Skeletal muscle cell (primary cell): Measurements from ENCODE around the gene HSBP1L1.

Experiments used
- DNase-seq: peaks from one replicate; pipeline ENCODE4 v3.0.0-alpha.2; 2010; ENCODE audit warnings: low read depth
- H3K4me3 ChIP-seq: 2 replicates; pipeline ENCODE4 v1.5.1; 2011; ENCODE audit warnings: low read depth, mild to moderate bottlenecking, control low read depth, low read length, moderate library complexity

The HSBP1L1 gene

GRCh38 chr18:79964330-79965118 is at the start of gene HSBP1L1:
Gene HSBP1L1, plus strand, starts transcription at chr18:79964643. Its CDS starts 93 bp downstream, at chr18:79964736.
- H3K4me3 ChIP-seq = peak within 1 kb of the TSS; percentile 57
- no peak for DNase-seq

GRCh38 chr18:79915161-79916127 is 49.0 kb upstream of the HSBP1L1 start:
- no peak overlapping the region for H3K4me3 ChIP-seq
- no peak for DNase-seq

GRCh38 chr18:79916128-79916494 is 48.3 kb upstream of the HSBP1L1 start:
- no peak for DNase-seq
- H3K4me3 ChIP-seq = no peak overlapping the region

DNA sequence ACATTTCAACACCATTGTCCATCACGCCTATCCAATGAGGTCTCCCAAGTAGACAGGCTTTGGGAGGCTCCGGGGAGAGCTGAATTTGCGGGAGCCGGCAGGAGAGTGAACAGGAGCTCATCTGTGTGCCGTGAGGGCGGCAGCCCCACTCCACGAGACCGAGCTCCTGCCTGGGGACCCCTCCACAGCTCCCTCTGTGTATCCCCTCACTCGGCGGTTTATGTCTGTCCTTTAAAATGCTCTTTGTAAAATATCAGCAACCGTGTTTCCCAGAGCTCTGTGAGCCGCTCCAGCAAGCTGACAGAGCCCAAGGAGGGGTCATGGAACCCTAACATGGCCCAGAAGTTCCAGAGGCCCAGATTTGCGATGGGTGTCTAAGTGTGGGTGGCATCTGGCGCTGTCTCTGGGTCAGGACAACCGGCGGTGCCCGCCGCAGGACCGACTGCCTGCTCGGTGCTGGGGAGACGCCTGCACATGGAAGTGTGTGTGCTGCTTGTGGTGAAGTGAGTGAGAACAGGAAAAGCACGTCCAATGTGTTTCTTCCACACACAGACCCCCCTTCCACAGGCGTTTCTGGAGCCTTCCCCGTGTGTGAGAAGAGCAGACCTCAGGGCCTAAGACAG is 47.8 kb upstream of the HSBP1L1 start:
- no peak overlapping the region for H3K4me3 ChIP-seq
- DNase-seq = no peak

- no peak overlapping the region for H3K4me3 ChIP-seq
- no peak for DNase-seq
Observed at GRCh38 chr18:79917169-79917852, 47.1 kb upstream of the HSBP1L1 start.

DNA sequence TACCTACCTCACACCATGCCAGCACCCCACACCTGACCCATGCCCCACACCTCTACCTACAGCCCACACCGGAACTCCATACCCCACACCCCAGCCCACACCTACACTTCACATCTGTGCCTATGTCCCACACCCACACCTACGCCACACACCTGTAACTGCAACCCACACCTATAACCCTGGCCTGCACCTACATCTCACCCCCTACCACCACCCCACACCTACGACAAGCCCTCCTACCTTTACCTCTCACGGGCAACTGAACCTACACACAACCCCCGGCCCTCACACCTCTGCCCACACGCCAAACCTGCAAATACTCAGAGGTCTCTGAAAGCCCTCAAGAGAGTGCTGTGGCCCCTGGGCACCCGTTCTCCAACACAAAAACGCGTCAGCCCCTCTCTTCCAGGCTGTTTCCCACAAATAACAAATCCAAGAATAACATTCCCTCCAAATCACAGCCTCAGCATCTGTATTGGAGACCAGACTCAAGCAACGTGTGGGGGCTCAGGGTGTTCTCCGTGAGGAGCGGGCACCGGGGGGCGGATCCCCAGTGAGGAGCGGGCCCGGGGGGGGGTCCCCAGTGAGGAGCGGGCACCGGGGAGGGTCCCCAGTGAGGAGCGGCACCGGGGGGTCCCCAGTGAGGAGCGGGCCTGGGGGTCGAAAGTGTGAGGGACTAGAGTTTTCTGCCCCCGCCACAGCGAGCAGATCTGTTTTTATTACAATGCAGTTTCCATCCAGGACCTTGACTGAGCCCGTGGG is 46.4 kb upstream of the HSBP1L1 start:
- no peak for DNase-seq
- no peak overlapping the region for H3K4me3 ChIP-seq

GRCh38 chr18:79918615-79919011 is 45.8 kb upstream of the HSBP1L1 start:
- no peak for DNase-seq
- no peak overlapping the region for H3K4me3 ChIP-seq

DNA sequence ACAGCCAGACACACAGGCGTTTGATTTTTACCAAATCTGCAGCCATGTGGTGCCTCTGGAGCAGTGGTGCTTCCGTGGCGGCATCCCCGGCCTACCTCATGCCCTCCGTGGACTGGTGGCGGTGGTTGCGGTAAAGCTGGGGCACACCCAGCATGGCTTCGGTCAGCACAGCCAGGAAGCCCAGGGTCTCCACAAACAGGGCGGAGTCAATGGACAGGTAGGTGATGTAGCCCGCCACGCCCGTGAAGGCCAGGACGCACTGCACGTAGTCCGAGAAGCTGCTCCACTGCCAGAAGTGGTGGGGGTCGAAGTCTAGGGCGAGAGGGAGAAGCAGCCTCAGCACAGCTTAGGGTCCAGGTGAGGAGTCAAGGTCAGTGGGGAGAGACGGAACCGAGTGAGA is 45.4 kb upstream of the HSBP1L1 start:
- H3K4me3 ChIP-seq = no peak overlapping the region
- no peak for DNase-seq

DNA sequence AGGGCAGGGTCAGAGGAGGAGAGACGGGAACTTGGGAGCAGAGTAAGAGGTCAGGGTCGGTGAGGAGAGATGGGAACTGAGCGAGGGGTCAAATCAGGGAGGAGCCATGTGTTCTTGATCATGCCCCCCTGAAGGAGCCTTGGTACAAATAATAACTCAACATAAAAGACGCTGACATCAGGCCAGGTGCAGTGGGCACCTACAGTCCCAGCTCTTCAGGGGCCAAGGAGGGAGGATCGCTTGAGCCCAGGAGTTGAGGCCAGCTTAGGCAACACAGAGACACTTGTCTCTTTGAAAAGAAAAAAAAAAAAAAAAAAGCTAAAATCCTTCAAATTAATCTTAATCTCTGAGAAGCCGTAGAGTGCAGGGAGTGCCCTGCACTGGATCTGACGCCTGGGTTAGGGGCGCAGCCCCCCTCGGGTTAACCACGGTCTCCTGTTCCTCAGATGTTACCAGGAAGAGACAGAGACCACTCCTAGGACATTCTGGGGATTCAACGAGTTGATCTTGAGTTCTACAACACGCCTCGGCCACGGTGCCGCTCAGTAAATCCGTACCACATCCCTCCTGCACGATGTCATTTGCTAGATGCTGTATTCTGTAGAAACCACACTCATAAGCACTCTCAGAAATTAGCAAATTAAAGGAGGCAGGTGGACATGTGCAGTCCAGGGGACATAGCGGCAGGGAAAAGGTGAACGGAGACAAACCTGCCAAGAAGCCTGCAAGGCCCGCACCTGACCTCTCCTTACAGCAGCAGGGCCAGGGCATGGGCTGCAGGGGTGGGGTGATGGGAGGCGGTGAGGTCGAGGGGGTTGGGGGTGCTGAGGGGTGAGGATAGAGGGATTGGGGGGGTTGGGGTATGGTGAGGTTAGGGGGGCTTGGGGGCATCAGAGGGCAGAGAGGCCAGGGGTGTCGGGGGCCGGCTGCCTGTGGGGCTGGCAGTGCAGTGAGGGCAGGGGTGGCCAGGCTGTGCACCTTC is 42.2 kb upstream of the HSBP1L1 start:
- H3K4me3 ChIP-seq = no peak overlapping the region
- DNase-seq = no peak

DNA sequence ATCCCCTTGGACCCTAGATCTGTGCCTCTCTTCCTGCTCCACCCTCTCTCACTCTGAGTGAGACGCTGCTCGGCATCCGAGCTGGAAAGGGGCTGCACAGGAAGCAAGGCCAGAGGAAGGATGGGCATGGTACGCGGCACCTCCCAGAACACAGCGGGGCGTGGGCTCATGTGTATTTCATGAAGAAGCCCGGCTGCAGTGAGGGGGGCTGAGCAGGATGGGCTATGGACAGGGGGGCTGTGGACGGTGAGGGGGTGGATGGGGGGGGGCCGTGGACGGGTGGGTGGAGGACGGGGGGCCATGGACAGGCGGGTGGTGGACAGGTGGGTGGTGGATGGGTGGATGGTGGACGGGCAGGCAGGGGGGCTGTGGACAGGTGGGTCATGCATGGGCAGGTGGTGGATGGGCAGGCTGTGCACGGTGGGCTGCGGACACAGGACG is 41.5 kb upstream of the HSBP1L1 start:
- no peak for DNase-seq
- no peak overlapping the region for H3K4me3 ChIP-seq

- no peak for DNase-seq
- H3K4me3 ChIP-seq = no peak overlapping the region
Observed at GRCh38 chr18:79923896-79924585, 40.4 kb upstream of the HSBP1L1 start.

- no peak for DNase-seq
- no peak overlapping the region for H3K4me3 ChIP-seq
Observed at GRCh38 chr18:79924814-79925731, 39.4 kb upstream of the HSBP1L1 start.

DNA sequence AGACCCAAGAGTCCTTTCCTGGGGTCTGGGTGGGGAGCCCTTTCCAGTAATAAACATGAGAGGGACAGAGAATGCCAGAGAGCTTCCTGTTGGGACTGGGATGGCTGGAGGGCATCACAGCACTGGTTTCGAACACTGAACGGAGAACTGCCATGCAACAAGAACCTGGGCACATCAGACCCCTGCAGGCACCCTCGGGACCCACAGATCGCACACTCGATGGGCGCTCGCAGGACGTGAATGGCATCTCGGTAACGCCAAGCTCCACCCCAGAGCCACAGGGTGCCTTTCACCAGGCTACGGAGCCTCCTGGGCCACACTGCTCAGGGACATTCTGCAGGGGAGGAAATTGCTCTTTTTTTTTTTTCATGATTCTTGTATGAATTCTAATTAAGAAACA is 38.1 kb upstream of the HSBP1L1 start:
- H3K4me3 ChIP-seq = no peak overlapping the region
- DNase-seq = no peak

- no peak for DNase-seq
- H3K4me3 ChIP-seq = no peak overlapping the region
Observed at GRCh38 chr18:79926715-79927606, 37.5 kb upstream of the HSBP1L1 start.
